ENCODE data around the gene PLG.
"Not testable (repeated sequence)": the region's sequence is repeated elsewhere in the genome, so short reads cannot be mapped to it uniquely, and the experiment has no call there.

PLG gene

GRCh38 chr6:160742090-160742489 is 40.0 kb downstream of the PLG start:
- TF ChIP-seq CTCF (IDR thresholded peaks at IDR 0.05; ENCODE audit: low read depth, low read length): no peak
- H3K4me3 ChIP-seq (replicated peaks in 1 of 2; ENCODE audit: low read depth in 2 of 2, low read length in 2 of 2): no peak overlapping the region
- DNase-seq (ENCODE audit: low read depth in 2 of 2): no peak

- no peak overlapping the region for H3K4me3 ChIP-seq (replicated peaks in 1 of 2; ENCODE audit: low read depth in 2 of 2, low read length in 2 of 2)
- no peak for TF ChIP-seq CTCF (IDR thresholded peaks at IDR 0.05; ENCODE audit: low read depth, low read length)
- no peak for DNase-seq (ENCODE audit: low read depth in 2 of 2)
Measured at GRCh38 chr6:160750276-160750689, 48.2 kb downstream of the PLG start.

- not testable (repeated sequence) for DNase-seq (ENCODE audit: low read depth in 2 of 2); H3K4me3 ChIP-seq (replicated peaks in 1 of 2; ENCODE audit: low read depth in 2 of 2, low read length in 2 of 2)
Measured at GRCh38 chr6:160753211-160753610, 51.2 kb downstream of the PLG start.

- DNase-seq (ENCODE audit: low read depth in 2 of 2): no peak
- TF ChIP-seq CTCF (IDR thresholded peaks at IDR 0.05; ENCODE audit: low read depth, low read length): no peak
- H3K4me3 ChIP-seq (replicated peaks in 1 of 2; ENCODE audit: low read depth in 2 of 2, low read length in 2 of 2): no peak overlapping the region
Measured at GRCh38 chr6:160755165-160755564, 53.1 kb downstream of the PLG start.

- H3K4me3 ChIP-seq (replicated peaks in 1 of 2; ENCODE audit: low read depth in 2 of 2, low read length in 2 of 2): no peak overlapping the region
- DNase-seq (ENCODE audit: low read depth in 2 of 2): no peak
- TF ChIP-seq CTCF (IDR thresholded peaks at IDR 0.05; ENCODE audit: low read depth, low read length): no peak
Measured at GRCh38 chr6:160756021-160756420, 54.0 kb downstream of the PLG start.

- no peak for DNase-seq (ENCODE audit: low read depth in 2 of 2)
- H3K4me3 ChIP-seq (replicated peaks in 1 of 2; ENCODE audit: low read depth in 2 of 2, low read length in 2 of 2): no peak overlapping the region
- TF ChIP-seq CTCF (IDR thresholded peaks at IDR 0.05; ENCODE audit: low read depth, low read length): no peak
Measured at GRCh38 chr6:160756871-160757270, 54.8 kb downstream of the PLG start.

GRCh38 chr6:160764847-160765246 is 62.8 kb downstream of the PLG start:
- H3K4me3 ChIP-seq (replicated peaks in 1 of 2; ENCODE audit: low read depth in 2 of 2, low read length in 2 of 2): no peak overlapping the region
- TF ChIP-seq CTCF (IDR thresholded peaks at IDR 0.05; ENCODE audit: low read depth, low read length): no peak
- DNase-seq (ENCODE audit: low read depth in 2 of 2): no peak

All from cardiac fibroblast (primary cell).